GM23338 (cell line): Measurements from ENCODE around the gene NTN4. TPM values are rescaled to one million over a fixed set of nuclear protein-coding genes. Genes with fewer than 3 reads are reported as not detected.

Experiments
- ATAC-seq: fragments of 200-7000 bp; cut with Tn5 transposase; 3 replicates; pipeline ENCODE4 v1.9.1; 2020
- DNase-seq: peaks from one replicate; pipeline ENCODE4 v3.0.0-alpha.2; 2015; ENCODE audit warnings: low spot score
- H2AFZ ChIP-seq: fragments of 200-600 bp; sonication (generic); 2 replicates; pipeline ENCODE4 v1.8.0; 2016; ENCODE audit warnings: antibody characterized with exemption, mild to moderate bottlenecking, moderate library complexity
- H3F3A ChIP-seq: fragments of 200-600 bp; sonication (generic); replicated peaks from 2 replicates; pipeline ENCODE4 v1.8.0; 2017; ENCODE audit warnings: antibody characterized with exemption, mixed run types, low read depth
- H3K27ac ChIP-seq: fragments of 200-600 bp; sonication (generic); 2 replicates; pipeline ENCODE4 v1.6.1; 2016; ENCODE audit warnings: low read depth
- H3K27me3 ChIP-seq: fragments of 200-600 bp; sonication (generic); 2 replicates; pipeline ENCODE4 v1.8.0; 2016; ENCODE audit warnings: mild to moderate bottlenecking, mixed run types, moderate library complexity; ENCODE audit not compliant: insufficient read depth
- H3K36me3 ChIP-seq: fragments of 200-600 bp; sonication (generic); 2 replicates; pipeline ENCODE4 v1.8.0; 2016; ENCODE audit warnings: mild to moderate bottlenecking; ENCODE audit not compliant: insufficient read depth
- H3K4me1 ChIP-seq: fragments of 200-600 bp; sonication (generic); 2 replicates; pipeline ENCODE4 v1.8.0; 2016; ENCODE audit warnings: mild to moderate bottlenecking, moderate library complexity; ENCODE audit not compliant: insufficient read depth
- H3K4me2 ChIP-seq: fragments of 200-600 bp; sonication (generic); 2 replicates; pipeline ENCODE4 v1.7.1; 2017; ENCODE audit warnings: mixed run types
- H3K4me3 ChIP-seq: fragments of 200-600 bp; sonication (generic); 2 replicates; pipeline ENCODE4 v1.6.1; 2016; ENCODE audit warnings: mixed run types
- H3K79me2 ChIP-seq: fragments of 200-600 bp; sonication (generic); replicated peaks from 2 replicates; pipeline ENCODE4 v1.8.0; 2017; ENCODE audit warnings: mild to moderate bottlenecking; ENCODE audit not compliant: insufficient read depth
- H3K9me2 ChIP-seq: fragments of 200-600 bp; sonication (generic); 2 replicates; pipeline ENCODE4 v1.8.0; 2017; ENCODE audit not compliant: insufficient read depth
- H4K20me1 ChIP-seq: fragments of 200-600 bp; sonication (generic); replicated peaks from 2 replicates; pipeline ENCODE4 v1.8.0; 2017; ENCODE audit warnings: mild to moderate bottlenecking; ENCODE audit not compliant: insufficient read depth
- H3K27ac Mint-ChIP-seq: 2 replicates; pipeline ENCODE4 v1.8.0; 2020; ENCODE audit warnings: inconsistent platforms, mild to moderate bottlenecking, moderate library complexity, mixed read lengths
- H3K27me3 Mint-ChIP-seq: 3 replicates; pipeline ENCODE4 v1.8.0; 2022; ENCODE audit warnings: low read depth, mild to moderate bottlenecking, moderate library complexity, mixed read lengths, inconsistent platforms; ENCODE audit not compliant: insufficient read depth, poor library complexity
- H3K36me3 Mint-ChIP-seq: 3 replicates; pipeline ENCODE4 v1.8.0; 2021; ENCODE audit warnings: low read depth, mild to moderate bottlenecking, inconsistent platforms, moderate library complexity, mixed read lengths
- H3K4me1 Mint-ChIP-seq: 3 replicates; pipeline ENCODE4 v1.8.0; 2020; ENCODE audit warnings: mild to moderate bottlenecking, inconsistent platforms, mixed read lengths
- H3K4me3 Mint-ChIP-seq: 3 replicates; pipeline ENCODE4 v1.8.0; 2021; ENCODE audit warnings: moderate library complexity, mild to moderate bottlenecking, inconsistent platforms, mixed read lengths
- H3K9me3 Mint-ChIP-seq: 3 replicates; pipeline ENCODE4 v1.8.0; 2020; ENCODE audit warnings: moderate library complexity, mild to moderate bottlenecking, inconsistent platforms, mixed read lengths
- CREB1 ChIP-seq: fragments of 250-450 bp; sonication (Bioruptor Pico); IDR thresholded peaks from 2 replicates; pipeline ENCODE4 v1.5.0; 2020; ENCODE audit warnings: low read depth, mild to moderate bottlenecking, moderate library complexity
- CTCF ChIP-seq, 2 experiments: fragments of 200-600 bp in 1 of 2; sonication (generic) in 1 of 2; conservative IDR thresholded peaks; 2 replicates each; pipeline versions ENCODE4 v1.5.1 to v1.6.1; 2016 to 2017; ENCODE audit warnings: antibody characterized with exemption in 2 of 2, low read depth in 2 of 2, mild to moderate bottlenecking in 2 of 2, moderate library complexity in 1 of 2
- ETS1 ChIP-seq: IDR thresholded peaks from 2 replicates; pipeline ENCODE4 v1.6.1; 2016; ENCODE audit warnings: antibody characterized with exemption
- EZH2 ChIP-seq: fragments of 200-600 bp; sonication (generic); IDR thresholded peaks from one replicate; pipeline ENCODE4 v1.8.0; 2017; ENCODE audit warnings: antibody characterized with exemption, mild to moderate bottlenecking, low read depth; ENCODE audit not compliant: unreplicated experiment
- EZH2phosphoT487 ChIP-seq: fragments of 200-600 bp; sonication (generic); IDR thresholded peaks from one replicate; pipeline ENCODE4 v1.8.1; 2018; ENCODE audit warnings: antibody characterized with exemption; ENCODE audit not compliant: unreplicated experiment
- JUNB ChIP-seq: IDR thresholded peaks from one replicate; pipeline ENCODE4 v1.6.1; 2016; ENCODE audit warnings: antibody characterized with exemption; ENCODE audit not compliant: unreplicated experiment
- POLR2AphosphoS5 ChIP-seq: IDR thresholded peaks from 2 replicates; pipeline ENCODE4 v1.6.1; 2016; ENCODE audit warnings: antibody characterized with exemption, low read depth
- STAT1 ChIP-seq: IDR thresholded peaks from one replicate; pipeline ENCODE4 v1.6.1; 2016; ENCODE audit warnings: antibody characterized with exemption; ENCODE audit not compliant: unreplicated experiment
- ZNF114 ChIP-seq: fragments of 250-450 bp; sonication (Bioruptor Pico); IDR thresholded peaks from 2 replicates; pipeline ENCODE4 v1.5.0; 2020; ENCODE audit warnings: mild to moderate bottlenecking, moderate library complexity
- ZNF462 ChIP-seq: fragments of 250-450 bp; sonication (Bioruptor Pico); IDR thresholded peaks from 2 replicates; pipeline ENCODE4 v1.5.0; 2020; ENCODE audit warnings: mild to moderate bottlenecking, moderate library complexity
- polyA plus RNA-seq: library from polyadenylated mRNA; unstranded; fragments of >200 nt; fragmentation: Nextera tagmentation; extraction: Ambion mirVana; gene quantifications from 2 replicates; pipeline ENCODE4 v1.2.1, GENCODE V29; 2016
- total RNA-seq: library from RNA; depleted of rRNA; stranded (reverse); fragments of >200 nt; shearing (Covaris generic); gene quantifications from 2 replicates; pipeline ENCODE4 v1.2.3, GENCODE V29; 2014

NTN4 gene
- total and polyA plus RNA-seq, 2 experiments from 2014 or later: 1.5 to 3.8 TPM

GRCh38 chr12:95803817-95804216, 13.3 kb upstream of the NTN4 start:
- Histone ChIP-seq H3K27me3 (no peaks in the 10 kb centered on the region), H3K4me1 (no peaks in the 10 kb centered on the region; the same call in 1 of the 2 replicates), H3K9me2 (no peaks in the 10 kb centered on the region), H4K20me1 (no peaks in the 10 kb centered on the region), H2AFZ (no peak overlapping the region), H3F3A (no peaks in the 10 kb centered on the region), H3K79me2 (no peaks in the 10 kb centered on the region), H3K4me2 (no peak overlapping the region), H3K4me3 (no peak overlapping the region), H3K27ac (no peak overlapping the region), H3K36me3 (no peaks in the 10 kb centered on the region)
- peaks cover 4% of the 10 kb centered on the region; the same call in 1 of the 3 replicates for H3K9me3 Mint-ChIP-seq
- DNase-seq (no peak), ATAC-seq (no peak)
- no peak overlapping the region for H3K27ac Mint-ChIP-seq
- peaks cover 1% of the 10 kb centered on the region for H3K27me3 Mint-ChIP-seq
- H3K4me3 Mint-ChIP-seq: no peak overlapping the region
- H3K36me3 Mint-ChIP-seq: no peaks in the 10 kb centered on the region; the same call in 1 of the 3 replicates
- TF ChIP-seq JUNB (no peak), POLR2AphosphoS5 (no peak), ZNF114 (CRISPR knock-in tag) (no peak), CREB1 (no peak), STAT1 (no peak), EZH2 (no peak), CTCF (conservative IDR thresholded peaks at IDR 0.05; ENCODE audit: low read depth in 2 of 2) (no peak), ZNF462 (CRISPR knock-in tag) (no peak), ETS1 (no peak), EZH2phosphoT487 (no peak)
- H3K4me1 Mint-ChIP-seq: no peaks in the 10 kb centered on the region
